Neural cell (in vitro differentiated cells): ENCODE measurements around the gene MOV10L1. TPM values are rescaled to one million over a fixed set of nuclear protein-coding genes. Genes with fewer than 3 reads are reported as not detected.

Experiments used
- H2AFZ ChIP-seq: fragments of 200-600, 300-800 bp; sonication (generic), shearing (Covaris generic); 2 replicates; pipeline ENCODE4 v1.6.0; 2014; ENCODE audit warnings: low read depth, mild to moderate bottlenecking, antibody characterized with exemption, low read length, moderate library complexity
- H3F3A ChIP-seq: fragments of 200-600 bp; shearing (Covaris generic); 2 replicates; pipeline ENCODE4 v1.6.1; 2016; ENCODE audit warnings: mild to moderate bottlenecking, moderate library complexity, mixed read lengths, antibody characterized with exemption, low read length; ENCODE audit not compliant: insufficient read depth, poor library complexity, severe bottlenecking
- H3K27ac ChIP-seq: fragments of 200-600, 300-800 bp; sonication (generic), shearing (Covaris generic); 2 replicates; pipeline ENCODE4 v1.5.1; 2014; ENCODE audit warnings: mild to moderate bottlenecking, low read length, moderate library complexity
- H3K27me3 ChIP-seq: fragments of 300-800, 200-600 bp; sonication (generic), shearing (Covaris generic); 2 replicates; pipeline ENCODE4 v1.6.0; 2014; ENCODE audit warnings: mild to moderate bottlenecking, low read depth, low read length, moderate library complexity; ENCODE audit not compliant: insufficient read depth
- H3K36me3 ChIP-seq: fragments of 300-800, 200-600 bp; sonication (generic), shearing (Covaris generic); 2 replicates; pipeline ENCODE4 v1.5.1; 2014; ENCODE audit warnings: mild to moderate bottlenecking, antibody characterized with exemption, low read length, moderate library complexity; ENCODE audit not compliant: insufficient read depth
- H3K4me2 ChIP-seq: fragments of 300-800, 200-600 bp; sonication (generic), shearing (Covaris generic); 2 replicates; pipeline ENCODE4 v1.6.0; 2014; ENCODE audit warnings: mild to moderate bottlenecking, low read length
- H3K4me3 ChIP-seq: fragments of 300-800, 200-600 bp; sonication (generic), shearing (Covaris generic); 2 replicates; pipeline ENCODE4 v1.5.1; 2014; ENCODE audit warnings: mild to moderate bottlenecking, low read length, moderate library complexity
- H3K79me2 ChIP-seq: fragments of 200-600 bp; shearing (Covaris generic); replicated peaks from 2 replicates; pipeline ENCODE4 v1.6.0; 2014; ENCODE audit warnings: mild to moderate bottlenecking, low read length, moderate library complexity; ENCODE audit not compliant: insufficient read depth
- H3K9ac ChIP-seq: fragments of 300-800, 200-600 bp; sonication (generic), shearing (Covaris generic); 2 replicates; pipeline ENCODE4 v1.6.1; 2016; ENCODE audit warnings: mild to moderate bottlenecking, low read length, mixed read lengths
- H3K9me2 ChIP-seq: fragments of 200-600 bp; shearing (Covaris generic); 2 replicates; pipeline ENCODE4 v1.6.1; 2016; ENCODE audit warnings: mild to moderate bottlenecking, low read length, mixed read lengths; ENCODE audit not compliant: insufficient read depth
- H3K9me3 ChIP-seq: fragments of 200-600, 300-800 bp; sonication (generic), shearing (Covaris generic); 2 replicates; pipeline ENCODE4 v1.6.1; 2016; ENCODE audit warnings: mild to moderate bottlenecking, mixed run types, low read length, moderate library complexity, mixed read lengths
- H4K20me1 ChIP-seq: fragments of 200-600 bp; shearing (Covaris generic); 2 replicates; pipeline ENCODE4 v1.6.1; 2016; ENCODE audit warnings: mild to moderate bottlenecking, mixed run types; ENCODE audit not compliant: insufficient read depth
- CTCF ChIP-seq: fragments of 450-650 bp; IDR thresholded peaks from 2 replicates; pipeline ENCODE4 v1.5.1; 2014; ENCODE audit warnings: antibody characterized with exemption, mild to moderate bottlenecking, moderate library complexity; ENCODE audit not compliant: poor library complexity, severe bottlenecking
- EP300 ChIP-seq: fragments of 450-650 bp; conservative IDR thresholded peaks from 2 replicates; pipeline ENCODE4 v1.6.1; 2014; ENCODE audit warnings: antibody characterized with exemption, mild to moderate bottlenecking, moderate library complexity; ENCODE audit not compliant: poor library complexity, severe bottlenecking
- EZH2 ChIP-seq: fragments of 200-600, 300-800 bp; shearing (Covaris generic), sonication (generic); IDR thresholded peaks from 2 replicates; pipeline ENCODE4 v1.6.1; 2014; ENCODE audit warnings: antibody characterized with exemption, low read length, borderline replicate concordance, mild to moderate bottlenecking; ENCODE audit not compliant: insufficient read depth, poor library complexity, severe bottlenecking
- MXI1 ChIP-seq: fragments of 450-650 bp; conservative IDR thresholded peaks from 2 replicates; pipeline ENCODE4 v1.6.1; 2014; ENCODE audit warnings: antibody characterized with exemption, mild to moderate bottlenecking; ENCODE audit not compliant: poor library complexity, severe bottlenecking
- POLR2AphosphoS5 ChIP-seq: IDR thresholded peaks from 2 replicates; pipeline ENCODE4 v1.6.1; 2012
- RAD21 ChIP-seq: fragments of 450-650 bp; conservative IDR thresholded peaks from 2 replicates; pipeline ENCODE4 v1.6.1; 2014; ENCODE audit warnings: antibody characterized with exemption, mild to moderate bottlenecking, moderate library complexity
- REST ChIP-seq: IDR thresholded peaks from 2 replicates; pipeline ENCODE4 v1.6.1; 2012; ENCODE audit warnings: borderline replicate concordance
- SMC3 ChIP-seq: fragments of 450-650 bp; conservative IDR thresholded peaks from 2 replicates; pipeline ENCODE4 v1.6.1; 2014; ENCODE audit warnings: antibody characterized with exemption, mild to moderate bottlenecking, moderate library complexity; ENCODE audit not compliant: poor library complexity
- TAF1 ChIP-seq: IDR thresholded peaks from 2 replicates; pipeline ENCODE4 v1.6.1; 2012; ENCODE audit warnings: low read depth
- polyA plus RNA-seq: library from polyadenylated mRNA; depleted of rRNA; stranded (reverse); fragments of >200 nt; gene quantifications from 2 replicates; pipeline ENCODE4 v1.2.3, GENCODE V29; 2014

Gene MOV10L1
- polyA plus RNA-seq, 1 donor from 2014 or later, result not detected

GRCh38 chr22:50208939-50209892 lies 119.4 kb downstream of the MOV10L1 start:
- Histone ChIP-seq H3K4me3 (no peak overlapping the region), H4K20me1 (no peaks in the 10 kb centered on the region), H3K36me3 (no peaks in the 10 kb centered on the region), H3K4me2 (no peak overlapping the region), H2AFZ (no peak overlapping the region), H3K27me3 (no peaks in the 10 kb centered on the region), H3K9me2 (no peaks in the 10 kb centered on the region), H3K9ac (no peak overlapping the region), H3K9me3 (no peaks in the 10 kb centered on the region), H3K27ac (no peak overlapping the region), H3K79me2 (no peaks in the 10 kb centered on the region), H3F3A (no peaks in the 10 kb centered on the region)
- TF ChIP-seq MXI1 (no peak), EZH2 (no peak), EP300 (no peak), RAD21 (no peak), TAF1 (no peak), CTCF (no peak), REST (no peak), POLR2AphosphoS5 (no peak), SMC3 (no peak)

GRCh38 chr22:50209893-50210292 lies 120.1 kb downstream of the MOV10L1 start:
- H3K27ac ChIP-seq, result no peak overlapping the region
- no peaks in the 10 kb centered on the region for H3K9me2 ChIP-seq
- no peaks in the 10 kb centered on the region for H4K20me1 ChIP-seq
- H3K27me3 ChIP-seq, result no peaks in the 10 kb centered on the region
- no peak overlapping the region for H3K9ac ChIP-seq
- H2AFZ ChIP-seq, result no peak overlapping the region
- no peak overlapping the region for H3K4me2 ChIP-seq
- no peak for TF ChIP-seq EP300
- TF ChIP-seq POLR2AphosphoS5, result no peak
- no peak for TF ChIP-seq TAF1
- peak; percentile 83 for TF ChIP-seq CTCF
- peak; percentile 72 for TF ChIP-seq RAD21
- peak; percentile 83 for TF ChIP-seq SMC3
- no peak for TF ChIP-seq MXI1
- TF ChIP-seq REST, result no peak
- no peak for TF ChIP-seq EZH2
- H3K9me3 ChIP-seq, result no peaks in the 10 kb centered on the region
- H3K36me3 ChIP-seq, result no peaks in the 10 kb centered on the region
- H3K79me2 ChIP-seq, result no peaks in the 10 kb centered on the region
- H3F3A ChIP-seq, result no peaks in the 10 kb centered on the region
- H3K4me3 ChIP-seq, result no peak overlapping the region
